Coronary artery (tissue), 2 donors: ENCODE measurements around the gene CNPY1.
A peak's percentile ranks its signal among the peaks of the same experiment; 100 is the strongest.

Experiments used
- DNase-seq: peaks from one replicate; pipeline ENCODE4 v3.0.0-alpha.2; 2017; ENCODE audit warnings: low spot score
- H3K27ac ChIP-seq, 2 donors: fragments of 200-600 bp; sonication (generic); one replicate each; pipeline ENCODE4 v1.5.1; 2016 to 2019
- H3K4me3 ChIP-seq: fragments of 200-600 bp; sonication (generic); 2 replicates; pipeline ENCODE4 v1.5.1; 2016; ENCODE audit warnings: mild to moderate bottlenecking, moderate library complexity
- CTCF ChIP-seq: fragments of 200-600 bp; sonication (generic); IDR thresholded peaks from one replicate; pipeline ENCODE4 v1.5.1; 2019; ENCODE audit warnings: antibody characterized with exemption

The CNPY1 gene

DNA sequence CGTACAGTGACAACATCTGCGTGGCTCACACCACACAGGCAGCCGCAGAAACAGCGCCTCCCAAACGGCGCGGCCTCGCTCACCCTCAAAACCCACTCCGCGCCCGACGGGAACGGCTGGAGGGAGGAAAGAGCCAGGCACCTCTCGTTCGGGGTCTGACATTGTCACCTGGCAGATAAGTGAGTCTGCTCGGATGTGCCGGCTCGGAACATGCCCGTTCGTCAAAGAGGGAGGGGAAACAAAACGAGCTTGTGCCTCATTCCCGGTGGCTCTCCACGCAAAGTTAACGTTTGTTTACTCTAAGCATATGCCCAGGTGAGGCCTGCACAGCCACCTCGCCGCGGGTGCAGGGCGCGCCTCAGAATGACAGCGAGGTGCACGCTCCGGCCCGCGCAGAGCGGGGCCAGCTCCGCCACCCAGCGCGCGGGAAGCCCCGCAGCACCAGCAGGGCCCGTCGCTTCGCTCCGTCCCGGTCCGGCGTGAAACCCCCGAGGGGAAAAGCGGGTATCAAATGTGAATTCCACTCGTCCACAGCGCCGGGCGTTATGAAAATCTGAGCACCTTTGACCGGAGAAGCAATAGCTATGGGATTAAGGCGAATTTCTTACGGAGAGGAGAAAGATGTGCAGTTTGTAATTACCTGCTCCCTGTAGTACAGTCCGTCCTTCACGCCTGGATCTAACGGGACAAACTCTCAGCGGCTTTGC lies 13.1 kb downstream of the CNPY1 start:
- Histone ChIP-seq H3K4me3 (peak overlapping the region; percentile 57), H3K27ac (no peak overlapping the region)
- DNase-seq: no peak

DNA sequence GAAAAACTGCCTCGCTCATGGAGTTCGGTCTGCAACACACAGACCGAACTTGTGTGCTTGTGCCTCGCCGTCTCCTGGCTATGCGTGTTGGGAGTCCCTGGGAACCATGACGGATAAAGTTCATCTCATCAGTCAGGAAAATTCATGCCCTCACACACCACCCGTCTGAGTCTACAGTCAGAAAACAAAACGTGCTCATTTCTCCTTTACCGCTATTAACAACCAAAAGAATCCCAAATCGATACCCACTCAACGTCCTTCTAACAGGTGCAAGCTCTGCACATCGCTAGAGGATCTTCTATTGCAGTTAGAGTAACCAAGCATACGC lies 13.6 kb downstream of the CNPY1 start:
- DNase-seq: no peak
- no peak for TF ChIP-seq CTCF
- no peak overlapping the region for H3K27ac ChIP-seq
- peak overlapping the region; percentile 57 for H3K4me3 ChIP-seq

More for the DNA sequence above, 13.1 kb downstream of the CNPY1 start:
- no peak for TF ChIP-seq CTCF

DNA sequence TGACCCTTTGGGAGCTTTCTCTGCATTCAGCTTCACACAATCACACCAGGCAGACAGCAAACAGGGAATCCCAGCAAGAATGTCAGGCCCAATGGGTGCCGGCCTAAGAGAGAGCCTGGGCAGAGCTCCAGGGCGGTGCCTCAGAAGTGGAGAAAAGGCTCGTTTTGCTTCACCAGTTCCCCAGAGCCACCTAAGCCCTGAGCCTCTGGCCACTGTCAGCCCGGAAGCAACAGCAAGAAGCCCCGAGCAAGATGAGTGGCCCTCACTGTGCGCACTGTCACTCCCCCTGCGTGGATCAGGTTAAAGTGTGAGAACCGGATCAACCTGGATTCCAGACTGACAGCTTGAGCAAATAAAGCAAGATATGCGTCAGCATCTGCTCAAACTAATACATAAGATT lies 14.7 kb downstream of the CNPY1 start:
- Histone ChIP-seq H3K4me3 (no peak overlapping the region), H3K27ac (no peak overlapping the region)
- TF ChIP-seq CTCF: no peak
- no peak for DNase-seq

- TF ChIP-seq CTCF: no peak
- Histone ChIP-seq H3K27ac (no peak overlapping the region), H3K4me3 (no peak overlapping the region)
- DNase-seq: no peak
Measured at GRCh38 chr7:155530601-155531000, 15.8 kb downstream of the CNPY1 start.

DNA sequence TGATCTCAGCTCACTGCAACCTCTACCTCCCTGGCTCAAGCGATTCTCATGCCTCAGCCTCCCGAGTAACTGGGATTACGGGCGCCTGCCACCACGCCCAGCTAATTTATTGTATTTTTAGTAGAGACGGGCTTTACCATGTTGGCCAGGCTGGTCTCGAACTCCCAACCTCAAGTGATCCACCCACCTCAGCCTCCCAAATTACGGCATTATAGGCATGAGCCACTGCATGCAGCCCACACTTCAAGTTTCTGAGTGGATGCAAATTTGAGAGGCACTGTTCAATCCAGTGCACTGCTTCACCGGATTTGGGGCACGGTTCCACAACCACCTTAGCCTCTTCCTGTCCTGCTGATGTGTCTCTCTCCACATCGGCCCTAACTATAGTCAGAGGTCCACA lies 16.5 kb downstream of the CNPY1 start:
- H3K27ac ChIP-seq: no peak overlapping the region
- no peak for TF ChIP-seq CTCF
- no peak for DNase-seq
- no peak overlapping the region for H3K4me3 ChIP-seq

DNA sequence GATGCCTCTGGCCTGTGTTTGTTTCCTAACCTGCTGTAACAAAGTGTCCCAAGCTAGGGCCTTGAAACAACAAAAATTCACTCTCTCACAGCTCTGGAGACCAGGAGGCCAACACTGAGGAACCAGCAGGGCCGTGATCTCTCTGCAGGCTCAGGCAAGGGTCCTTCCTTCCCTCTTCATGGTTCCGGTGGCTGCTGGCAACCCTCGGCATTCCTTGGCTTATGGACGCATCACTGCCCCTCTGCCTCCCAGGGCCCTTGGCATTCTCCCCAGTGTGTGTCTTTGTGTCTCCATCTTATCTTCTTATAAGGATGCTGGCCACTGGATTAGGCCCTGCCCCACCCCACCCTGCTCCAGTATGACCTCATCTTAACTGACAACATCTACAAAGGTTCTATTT lies 17.0 kb downstream of the CNPY1 start:
- TF ChIP-seq CTCF: no peak
- Histone ChIP-seq H3K4me3 (no peak overlapping the region), H3K27ac (no peak overlapping the region)
- no peak for DNase-seq

DNA sequence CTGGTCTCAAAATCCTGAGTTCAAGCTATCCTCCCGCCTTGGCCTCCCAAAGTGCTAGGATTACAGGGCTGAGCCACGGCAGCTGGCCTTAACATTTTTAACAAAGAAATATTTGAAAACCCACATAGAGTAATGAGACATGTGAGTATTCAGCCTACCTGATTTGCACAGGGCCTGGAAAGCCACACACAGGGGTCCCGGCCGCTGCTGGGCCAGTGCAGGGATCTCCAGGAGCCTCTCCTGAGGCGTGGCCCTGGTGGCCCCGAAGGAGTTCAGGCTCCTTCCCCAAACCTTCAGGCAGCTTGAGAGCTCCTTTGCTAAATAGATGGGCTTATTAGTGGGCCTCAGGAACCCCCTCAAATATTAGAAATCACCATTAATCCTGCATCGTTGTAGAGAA lies 18.7 kb downstream of the CNPY1 start:
- H3K27ac ChIP-seq: no peak overlapping the region
- no peak for TF ChIP-seq CTCF
- peak; percentile 2 for DNase-seq

More for the DNA sequence above, 18.7 kb downstream of the CNPY1 start:
- H3K4me3 ChIP-seq: no peak overlapping the region
